Measurements from ENCODE around the gene QDPR. TPM values are rescaled to one million over a fixed set of nuclear protein-coding genes. Genes with fewer than 3 reads are reported as not detected.

The QDPR gene
- total RNA-seq, 2 experiments from 2014 or later = 42.2 to 43.8 TPM

DNA sequence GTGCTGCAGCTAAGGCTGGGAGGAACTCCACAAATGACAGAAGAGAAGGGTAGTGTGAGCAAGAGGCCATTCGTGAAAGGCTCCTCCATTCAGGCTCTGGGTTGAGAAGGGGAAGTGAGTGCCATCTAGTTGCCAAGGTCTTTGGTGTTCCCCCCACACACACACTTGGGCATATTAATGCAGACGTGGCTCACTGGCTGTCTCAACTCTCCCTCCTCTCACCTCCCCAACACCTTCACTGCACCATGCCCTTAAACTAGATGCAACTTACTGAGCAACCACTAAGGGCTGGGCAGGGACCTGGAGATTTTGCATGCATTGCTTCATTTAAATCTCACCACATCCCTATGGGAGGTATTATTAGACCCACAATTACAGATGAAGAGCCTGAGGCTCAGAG is 11.8 kb upstream of the QDPR start:
- no peaks in the 10 kb centered on the region for H3K9me3 Mint-ChIP-seq
- intact Hi-C loops (cut with micrococcal nuclease) = no loop called here
- H3K27me3 Mint-ChIP-seq (ENCODE audit: low read depth) = peaks cover 22% of the 10 kb centered on the region
- CTCF ChIA-PET = interaction anchor here (0.6 kb wide), 1 partner anchor 111 kb away, joined by 3 read pairs; no protein-coding TSS in a partner anchor
- no peak overlapping the region for H3K4me3 Mint-ChIP-seq
- no peaks in the 10 kb centered on the region for H3K36me3 Mint-ChIP-seq (ENCODE audit: low read depth)
- no peaks in the 10 kb centered on the region for H3K4me1 Mint-ChIP-seq (ENCODE audit: low read depth)
- DNase-seq = no peak
- H3K27ac Mint-ChIP-seq = no peak overlapping the region

- Mint-ChIP-seq H3K27ac (no peak overlapping the region), H3K4me1 (ENCODE audit: low read depth) (no peaks in the 10 kb centered on the region), H3K9me3 (no peaks in the 10 kb centered on the region), H3K27me3 (ENCODE audit: low read depth) (peaks cover 14% of the 10 kb centered on the region), H3K36me3 (ENCODE audit: low read depth) (no peaks in the 10 kb centered on the region), H3K4me3 (no peak overlapping the region)
- no peak for DNase-seq
- CTCF ChIA-PET = interaction anchor here (1.0 to 1.1 kb wide), 2 partner anchors 16 to 22 kb away, joined by 3 to 4 read pairs; no protein-coding TSS in a partner anchor
- intact Hi-C loops (cut with micrococcal nuclease) = no loop called here
Observed at GRCh38 chr4:17521595-17521994, 9.7 kb upstream of the QDPR start.

DNA sequence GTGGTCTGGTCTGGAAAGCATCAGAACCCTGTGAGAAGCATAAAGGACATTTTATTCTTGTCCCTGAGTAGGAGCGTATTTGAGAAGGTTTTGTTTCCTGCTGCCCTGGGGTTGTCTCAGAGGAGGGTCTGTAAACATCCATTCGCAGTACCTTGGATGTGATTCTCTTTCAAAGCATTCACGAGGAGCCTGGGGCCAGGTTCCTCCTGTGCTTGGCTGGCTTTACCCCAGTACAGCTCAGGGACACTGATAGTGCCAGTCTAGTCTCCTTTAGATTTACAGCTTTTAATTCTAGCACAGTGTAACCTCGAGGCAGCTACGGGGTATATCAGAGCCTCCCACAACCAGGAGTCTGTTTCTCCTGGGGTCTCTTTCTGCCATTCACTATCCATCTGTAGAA is 5.8 kb upstream of the QDPR start:
- CTCF ChIA-PET = interaction anchor here (1.6 kb wide), 1 partner anchor 31 kb away, joined by 6 read pairs; no protein-coding TSS in a partner anchor
- Mint-ChIP-seq H3K36me3 (ENCODE audit: low read depth) (no peaks in the 10 kb centered on the region), H3K4me1 (ENCODE audit: low read depth) (peaks cover 3% of the 10 kb centered on the region), H3K27ac (no peak overlapping the region), H3K9me3 (no peaks in the 10 kb centered on the region), H3K27me3 (ENCODE audit: low read depth) (peaks cover 5% of the 10 kb centered on the region), H3K4me3 (no peak overlapping the region)
- intact Hi-C loops (cut with micrococcal nuclease) = no loop called here
- no peak for DNase-seq

- CTCF ChIA-PET = interaction anchor here (1.6 kb wide), 1 partner anchor 32 kb away, joined by 6 read pairs; no protein-coding TSS in a partner anchor
- Mint-ChIP-seq H3K27ac (no peak overlapping the region), H3K4me1 (ENCODE audit: low read depth) (peaks cover 7% of the 10 kb centered on the region), H3K9me3 (no peaks in the 10 kb centered on the region), H3K36me3 (ENCODE audit: low read depth) (no peaks in the 10 kb centered on the region), H3K4me3 (no peak overlapping the region), H3K27me3 (ENCODE audit: low read depth) (peaks cover 5% of the 10 kb centered on the region)
- intact Hi-C loops (cut with micrococcal nuclease) = no loop called here
- DNase-seq = no peak
Observed at GRCh38 chr4:17516980-17517379, 5.1 kb upstream of the QDPR start.

GRCh38 chr4:17515445-17516407 is 3.8 kb upstream of the QDPR start:
- Mint-ChIP-seq H3K9me3 (no peaks in the 10 kb centered on the region), H3K36me3 (ENCODE audit: low read depth) (peaks cover under 1% of the 10 kb centered on the region), H3K27me3 (ENCODE audit: low read depth) (peaks cover 5% of the 10 kb centered on the region), H3K4me1 (ENCODE audit: low read depth) (peaks cover 8% of the 10 kb centered on the region), H3K27ac (no peak overlapping the region), H3K4me3 (no peak overlapping the region)
- no peak for DNase-seq
- CTCF ChIA-PET = interaction anchor here (1.1 kb wide), 1 partner anchor 29 kb away, joined by 3 read pairs; no protein-coding TSS in a partner anchor
- intact Hi-C loops (cut with micrococcal nuclease) = no loop called here

- H3K27ac Mint-ChIP-seq = no peak within 1 kb of the TSS
- no peak within 1 kb of the TSS for H3K4me3 Mint-ChIP-seq
- H3K4me1 Mint-ChIP-seq (ENCODE audit: low read depth) = peaks cover 16% of the 10 kb centered on the region
- peaks cover 5% of the 10 kb centered on the region for H3K27me3 Mint-ChIP-seq (ENCODE audit: low read depth)
- H3K36me3 Mint-ChIP-seq (ENCODE audit: low read depth) = peaks cover 5% of the 10 kb centered on the region
- intact Hi-C loops (cut with micrococcal nuclease) = loop anchor here (5.0 kb wide), 1 partner anchor 178 kb away; no protein-coding TSS in a partner anchor
- DNase-seq = no peak
- H3K9me3 Mint-ChIP-seq = no peaks in the 10 kb centered on the region
- CTCF ChIA-PET = no interaction called here
Observed at GRCh38 chr4:17514865-17515264, 3.0 kb upstream of the QDPR start, which contains the start of gene CLRN2. TSS of gene CLRN2 (plus strand) at chr4:17515165. CDS start at chr4:17515267, 102 bp downstream.

DNA sequence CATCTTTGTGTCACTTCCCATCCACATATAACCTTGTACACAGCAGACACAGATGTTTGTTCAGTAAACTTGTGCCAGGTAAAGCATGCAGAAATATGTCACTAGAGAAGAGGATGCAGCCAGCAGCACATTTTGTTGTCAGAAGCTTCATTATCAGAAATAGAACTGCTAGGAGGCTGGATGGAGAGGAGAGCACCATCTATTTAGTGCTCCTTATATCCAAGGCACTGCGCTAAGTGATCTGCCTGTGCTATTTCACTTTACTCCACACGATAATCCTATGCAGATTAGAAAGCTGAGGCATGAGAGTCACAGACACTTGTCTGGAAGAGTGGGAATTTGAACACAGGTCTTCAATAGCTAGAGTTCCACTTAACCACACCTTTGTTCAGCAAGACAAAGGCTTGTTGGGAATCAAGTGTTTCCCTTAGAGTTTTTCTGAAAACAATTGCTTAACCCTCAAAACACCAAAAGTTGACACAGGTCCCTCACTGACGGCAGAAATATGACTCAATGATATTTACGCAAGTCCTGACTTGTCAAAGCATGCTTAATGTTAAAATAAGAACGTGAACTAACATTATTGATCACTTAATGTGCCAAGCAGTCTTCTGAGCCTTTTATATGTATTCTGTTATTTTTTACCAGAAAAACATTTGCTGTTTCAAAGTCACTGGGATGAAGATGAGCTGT is 1.2 kb upstream of the QDPR start:
- Mint-ChIP-seq H3K4me1 (ENCODE audit: low read depth) (peaks cover 21% of the 10 kb centered on the region), H3K4me3 (peak overlapping the region; percentile 89), H3K36me3 (ENCODE audit: low read depth) (peaks cover 15% of the 10 kb centered on the region), H3K27ac (peak overlapping the region; percentile 1), H3K27me3 (ENCODE audit: low read depth) (no peaks in the 10 kb centered on the region), H3K9me3 (no peaks in the 10 kb centered on the region)
- no peak for DNase-seq
- CTCF ChIA-PET = interaction anchor here (0.6 to 1.9 kb wide), 9 partner anchors 23 to 1487 kb away, joined by 3 to 10 read pairs (median 4); no protein-coding TSS in a partner anchor
- intact Hi-C loops (cut with micrococcal nuclease) = loop anchor here (1.0 to 5.0 kb wide), 6 partner anchors 36 to 509 kb away; partner anchors contain the start of genes DCAF16, LAP3, MED28 and NCAPG

DNA sequence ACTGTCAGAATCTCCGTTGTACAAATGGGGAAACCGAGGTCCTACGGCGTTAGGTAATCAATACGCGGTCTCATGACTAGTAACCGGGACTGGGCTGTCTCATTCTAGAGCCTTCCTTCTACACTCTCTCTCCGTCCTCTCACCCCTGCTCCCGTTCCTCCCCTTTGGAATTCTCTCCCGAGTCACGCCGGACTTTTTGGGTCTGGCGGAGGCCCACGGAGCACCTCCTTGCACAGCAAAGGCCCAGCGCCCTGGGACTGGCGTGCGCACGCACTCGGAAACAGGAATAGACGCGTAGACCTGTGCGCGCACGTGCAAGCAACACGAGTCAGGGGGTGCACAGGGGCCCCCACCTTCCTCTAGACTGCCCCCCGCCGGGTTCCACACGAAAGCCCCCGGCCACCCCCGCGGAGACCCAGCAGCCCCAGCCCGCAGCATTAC is 361 bp downstream of the QDPR start:
- no peaks in the 10 kb centered on the region for H3K27me3 Mint-ChIP-seq (ENCODE audit: low read depth)
- DNase-seq = peak; percentile 56
- H3K9me3 Mint-ChIP-seq = no peaks in the 10 kb centered on the region
- H3K4me3 Mint-ChIP-seq = peak overlapping the region; percentile 89
- intact Hi-C loops (cut with micrococcal nuclease) = loop anchor here (5.0 kb wide), 1 partner anchor 174 kb away; no protein-coding TSS in a partner anchor
- H3K27ac Mint-ChIP-seq = peak overlapping the region; percentile 63
- peaks cover 23% of the 10 kb centered on the region for H3K36me3 Mint-ChIP-seq (ENCODE audit: low read depth)
- CTCF ChIA-PET = no interaction called here
- peaks cover 23% of the 10 kb centered on the region for H3K4me1 Mint-ChIP-seq (ENCODE audit: low read depth)

GRCh38 chr4:17511051-17511450 is 839 bp downstream of the QDPR start:
- Mint-ChIP-seq H3K27ac (peak overlapping the region; percentile 63), H3K9me3 (no peaks in the 10 kb centered on the region), H3K27me3 (ENCODE audit: low read depth) (no peaks in the 10 kb centered on the region), H3K36me3 (ENCODE audit: low read depth) (peaks cover 24% of the 10 kb centered on the region), H3K4me1 (ENCODE audit: low read depth) (peaks cover 24% of the 10 kb centered on the region), H3K4me3 (peak overlapping the region; percentile 89)
- CTCF ChIA-PET = no interaction called here
- intact Hi-C loops (cut with micrococcal nuclease) = loop anchor here (5.0 kb wide), 1 partner anchor 174 kb away; no protein-coding TSS in a partner anchor
- DNase-seq = no peak

DNA sequence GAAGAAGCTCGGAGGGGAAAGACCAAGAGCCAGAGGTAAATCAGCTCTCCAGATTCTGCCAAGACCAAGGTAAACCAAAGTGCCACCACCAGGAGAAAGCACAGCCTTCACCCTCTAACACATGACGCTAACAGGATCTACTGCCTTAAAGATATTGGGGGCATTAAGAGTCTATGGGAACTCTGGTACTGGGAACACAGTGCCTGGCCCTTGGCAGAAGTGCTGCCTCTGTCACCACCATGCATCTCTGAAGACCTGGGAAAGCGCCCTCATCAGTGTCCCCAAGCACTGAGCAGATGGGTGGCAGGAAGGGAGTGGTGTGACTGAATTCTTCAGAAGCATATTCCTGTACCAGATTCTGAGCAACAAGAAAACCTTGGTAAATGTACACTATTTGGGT is 1.3 kb downstream of the QDPR start:
- CTCF ChIA-PET = interaction anchor here (1.0 kb wide), 1 partner anchor 38 kb away, joined by 3 read pairs; no protein-coding TSS in a partner anchor
- Mint-ChIP-seq H3K36me3 (ENCODE audit: low read depth) (peaks cover 26% of the 10 kb centered on the region), H3K4me1 (ENCODE audit: low read depth) (peaks cover 24% of the 10 kb centered on the region), H3K27ac (no peak overlapping the region), H3K27me3 (ENCODE audit: low read depth) (no peaks in the 10 kb centered on the region), H3K4me3 (peak overlapping the region; percentile 89), H3K9me3 (no peaks in the 10 kb centered on the region)
- intact Hi-C loops (cut with micrococcal nuclease) = loop anchor here (5.0 kb wide), 1 partner anchor 173 kb away; no protein-coding TSS in a partner anchor
- no peak for DNase-seq

- intact Hi-C loops (cut with micrococcal nuclease) = no loop called here
- CTCF ChIA-PET = no interaction called here
- Mint-ChIP-seq H3K27ac (no peak overlapping the region), H3K4me3 (no peak overlapping the region), H3K9me3 (no peaks in the 10 kb centered on the region), H3K4me1 (ENCODE audit: low read depth) (peaks cover 11% of the 10 kb centered on the region), H3K27me3 (ENCODE audit: low read depth) (no peaks in the 10 kb centered on the region), H3K36me3 (ENCODE audit: low read depth) (peaks cover 49% of the 10 kb centered on the region)
- DNase-seq = no peak
Observed at GRCh38 chr4:17504081-17504480, 7.8 kb downstream of the QDPR start.

- H3K27me3 Mint-ChIP-seq (ENCODE audit: low read depth) = no peaks in the 10 kb centered on the region
- H3K4me1 Mint-ChIP-seq (ENCODE audit: low read depth) = peaks cover 14% of the 10 kb centered on the region
- H3K9me3 Mint-ChIP-seq = no peaks in the 10 kb centered on the region
- CTCF ChIA-PET = no interaction called here
- H3K36me3 Mint-ChIP-seq (ENCODE audit: low read depth) = peaks cover 52% of the 10 kb centered on the region
- no peak overlapping the region for H3K4me3 Mint-ChIP-seq
- no peak overlapping the region for H3K27ac Mint-ChIP-seq
- DNase-seq = no peak
- intact Hi-C loops (cut with micrococcal nuclease) = no loop called here
Observed at GRCh38 chr4:17502756-17503155, 9.1 kb downstream of the QDPR start.

Measured in activated naive CD4-positive, alpha-beta T cell treated with anti-CD3 and anti-CD28 coated beads for 36 hours (primary cell).